Activated CD8-positive, alpha-beta memory T cell treated with anti-CD3 and anti-CD28 coated beads for 1 hour (primary cell): ENCODE measurements around the gene HRH2.
"Not testable (repeated sequence)": the region's sequence is repeated elsewhere in the genome, so short reads cannot be mapped to it uniquely, and the experiment has no call there.

Experiments used
- DNase-seq, 2 donors: peaks; one replicate each; pipeline ENCODE4 v3.0.0-alpha.2; 2020; ENCODE audit warnings: low read depth in 1 of 2; ENCODE audit errors: extremely low read depth in 1 of 2

The HRH2 gene

GRCh38 chr5:175657593-175658271 is at the start of gene HRH2:
TSS of gene HRH2 (plus strand) at chr5:175658071. CDS start at chr5:175683234, 25,163 bp downstream.
- DNase-seq, result no peak

- no peak for DNase-seq
Observed at GRCh38 chr5:175609526-175609925, 48.3 kb upstream of the HRH2 start.

- DNase-seq, result no peak
Observed at GRCh38 chr5:175610381-175610780, 47.5 kb upstream of the HRH2 start.

- DNase-seq, result no peak
Observed at GRCh38 chr5:175610898-175611297, 47.0 kb upstream of the HRH2 start.

GRCh38 chr5:175614223-175614815 is 43.6 kb upstream of the HRH2 start:
- DNase-seq, result no peak

- no peak for DNase-seq
Observed at GRCh38 chr5:175614861-175615260, 43.0 kb upstream of the HRH2 start.

- no peak for DNase-seq
Observed at GRCh38 chr5:175616083-175616482, 41.8 kb upstream of the HRH2 start.

- DNase-seq, result not testable (repeated sequence)
Observed at GRCh38 chr5:175616527-175616926, 41.3 kb upstream of the HRH2 start.

GRCh38 chr5:175617447-175617846 is 40.4 kb upstream of the HRH2 start:
- DNase-seq, result no peak

GRCh38 chr5:175620527-175620926 is 37.3 kb upstream of the HRH2 start:
- no peak for DNase-seq

- no peak for DNase-seq
Observed at GRCh38 chr5:175621971-175622370, 35.9 kb upstream of the HRH2 start.

GRCh38 chr5:175623088-175623487 is 34.8 kb upstream of the HRH2 start:
- no peak for DNase-seq

- no peak for DNase-seq
Observed at GRCh38 chr5:175624316-175624715, 33.6 kb upstream of the HRH2 start.

- DNase-seq, result no peak
Observed at GRCh38 chr5:175627005-175627404, 30.9 kb upstream of the HRH2 start.

GRCh38 chr5:175627739-175628138 is 30.1 kb upstream of the HRH2 start:
- no peak for DNase-seq

- DNase-seq, result no peak
Observed at GRCh38 chr5:175628668-175629067, 29.2 kb upstream of the HRH2 start.

GRCh38 chr5:175629261-175629660 is 28.6 kb upstream of the HRH2 start:
- DNase-seq, result no peak

- no peak for DNase-seq
Observed at GRCh38 chr5:175629793-175630192, 28.1 kb upstream of the HRH2 start.

- no peak for DNase-seq
Observed at GRCh38 chr5:175635854-175636584, 21.9 kb upstream of the HRH2 start.

GRCh38 chr5:175638305-175638704 is 19.6 kb upstream of the HRH2 start:
- DNase-seq, result no peak

GRCh38 chr5:175640106-175640775 is 17.6 kb upstream of the HRH2 start:
- DNase-seq, result no peak

GRCh38 chr5:175642998-175643397 is 14.9 kb upstream of the HRH2 start:
- no peak for DNase-seq
